HG03103 (cell line): ENCODE results near the gene WBP11.

ENCODE experiments used
- ATAC-seq: cut with Tn5 transposase; IDR thresholded peaks from one replicate; pipeline ENCODE4 v1.9.1; 2021; ENCODE audit warnings: low read depth; ENCODE audit not compliant: unreplicated experiment

The WBP11 gene

GRCh38 chr12:14825256-14825655, 22.0 kb upstream of the WBP11 start:
- ATAC-seq, result no peak

- no peak for ATAC-seq
Measured at GRCh38 chr12:14824012-14824634, 20.8 kb upstream of the WBP11 start.

- no peak for ATAC-seq
Measured at GRCh38 chr12:14814014-14814413, 10.7 kb upstream of the WBP11 start, which contains the start of gene SMCO3. Gene SMCO3 (minus strand): TSS chr12:14814182. CDS start chr12:14806680, 7,502 bp downstream.

- no peak for ATAC-seq
Measured at GRCh38 chr12:14811486-14811885, 8.2 kb upstream of the WBP11 start.

- no peak for ATAC-seq
Measured at GRCh38 chr12:14810953-14811483, 7.7 kb upstream of the WBP11 start.

- ATAC-seq, result no peak
Measured at GRCh38 chr12:14810167-14810952, 7.1 kb upstream of the WBP11 start.

- ATAC-seq, result peak; percentile 13
Measured at GRCh38 chr12:14803830-14804160, 517 bp upstream of the WBP11 start.

- no peak for ATAC-seq
Measured at GRCh38 chr12:14802721-14803010, 612 bp downstream of the WBP11 start.

GRCh38 chr12:14802247-14802646, 1.0 kb downstream of the WBP11 start:
- no peak for ATAC-seq

- no peak for ATAC-seq
Measured at GRCh38 chr12:14795028-14795448, 8.2 kb downstream of the WBP11 start.

- no peak for ATAC-seq
Measured at GRCh38 chr12:14785568-14785967, 17.7 kb downstream of the WBP11 start.

GRCh38 chr12:14784471-14784870, 18.8 kb downstream of the WBP11 start:
- no peak for ATAC-seq

- no peak for ATAC-seq
Measured at GRCh38 chr12:14782756-14783155, 20.5 kb downstream of the WBP11 start.

GRCh38 chr12:14781563-14781962, 21.7 kb downstream of the WBP11 start:
- no peak for ATAC-seq

- ATAC-seq, result no peak
Measured at GRCh38 chr12:14780859-14781258, 22.4 kb downstream of the WBP11 start.

GRCh38 chr12:14779834-14780233, 23.4 kb downstream of the WBP11 start:
- no peak for ATAC-seq

- no peak for ATAC-seq
Measured at GRCh38 chr12:14777271-14777670, 26.0 kb downstream of the WBP11 start.

- no peak for ATAC-seq
Measured at GRCh38 chr12:14776236-14776961, 26.9 kb downstream of the WBP11 start.

- no peak for ATAC-seq
Measured at GRCh38 chr12:14775636-14775980, 27.7 kb downstream of the WBP11 start.

- ATAC-seq, result no peak
Measured at GRCh38 chr12:14774906-14775635, 28.2 kb downstream of the WBP11 start.
